Measurements from ENCODE around the gene FHIT. TPM values are rescaled to one million over a fixed set of nuclear protein-coding genes. Genes with fewer than 3 reads are reported as not detected.
"Not testable (repeated sequence)": the region's sequence is repeated elsewhere in the genome, so short reads cannot be mapped to it uniquely, and the experiment has no call there.

FHIT gene
- total and polyA plus RNA-seq, 4 donors, result 2.6 to 21.3 (median 8.7) TPM

GRCh38 chr3:61053781-61054496 is 197.3 kb downstream of the FHIT start:
- Histone ChIP-seq H3K27me3 (ENCODE audit: control insufficient read depth in 3 of 3, insufficient read depth in 3 of 3, low read length in 2 of 3) (no peaks in the 10 kb centered on the region), H3K4me1 (ENCODE audit: control insufficient read depth in 5 of 5, insufficient read depth in 5 of 5, low read length in 5 of 5) (peaks cover 0 to 5% (median 0%) of the 10 kb centered on the region in 5 donors), H3K4me3 (no peak overlapping the region), H3K9ac (ENCODE audit: insufficient read depth in 1 of 2, low read length in 2 of 2) (no peak overlapping the region), H3K9me3 (ENCODE audit: control insufficient read depth in 4 of 4, insufficient read depth in 3 of 4, low read length in 3 of 4) (no peaks in the 10 kb centered on the region), H3K36me3 (ENCODE audit: control insufficient read depth in 4 of 4, insufficient read depth in 4 of 4, low read length in 4 of 4) (no peaks in the 10 kb centered on the region), H3K27ac (ENCODE audit: low read depth in 1 of 2, low read length in 1 of 2) (no peak overlapping the region)
- no peak for DNase-seq
- TF ChIP-seq CTCF (IDR thresholded peaks at IDR 0.05; ENCODE audit: control extremely low read depth, extremely low read depth), result no peak
- WGBS, 2 donors, result 94 to 99% methylated on average over 2 of the region's 2 CpGs
- no peak for ATAC-seq (ENCODE audit: insufficient read depth, low FRiP score)

- no peak for ATAC-seq (ENCODE audit: insufficient read depth, low FRiP score)
- H3K4me1 ChIP-seq (ENCODE audit: control insufficient read depth in 5 of 5, insufficient read depth in 5 of 5, low read length in 5 of 5), result peaks cover 0 to 4% (median 0%) of the 10 kb centered on the region in 5 donors
- no peak overlapping the region for H3K27ac ChIP-seq (ENCODE audit: low read depth in 1 of 2, low read length in 1 of 2)
- no peak for DNase-seq
- H3K27me3 ChIP-seq (ENCODE audit: control insufficient read depth in 3 of 3, insufficient read depth in 3 of 3, low read length in 2 of 3), result no peaks in the 10 kb centered on the region
- no peak overlapping the region for H3K4me3 ChIP-seq
- no peaks in the 10 kb centered on the region for H3K9me3 ChIP-seq (ENCODE audit: control insufficient read depth in 4 of 4, insufficient read depth in 3 of 4, low read length in 3 of 4)
- WGBS, 2 donors, result 85 to 95% methylated on average over 1 of the region's 1 CpG
- no peak overlapping the region for H3K9ac ChIP-seq (ENCODE audit: insufficient read depth in 1 of 2, low read length in 2 of 2)
- no peaks in the 10 kb centered on the region for H3K36me3 ChIP-seq (ENCODE audit: control insufficient read depth in 4 of 4, insufficient read depth in 4 of 4, low read length in 4 of 4)
- TF ChIP-seq CTCF (IDR thresholded peaks at IDR 0.05; ENCODE audit: control extremely low read depth, extremely low read depth), result no peak
Measured at GRCh38 chr3:61052851-61053250, 198.4 kb downstream of the FHIT start.

- 85 to 97% methylated on average over 1 of the region's 1 CpG for WGBS, 2 donors
- Histone ChIP-seq H3K4me1 (ENCODE audit: control insufficient read depth in 5 of 5, insufficient read depth in 5 of 5, low read length in 5 of 5) (no peaks in the 10 kb centered on the region), H3K9ac (ENCODE audit: insufficient read depth in 1 of 2, low read length in 2 of 2) (no peak overlapping the region), H3K4me3 (no peak overlapping the region), H3K36me3 (ENCODE audit: control insufficient read depth in 4 of 4, insufficient read depth in 4 of 4, low read length in 4 of 4) (no peaks in the 10 kb centered on the region), H3K27ac (ENCODE audit: low read depth in 1 of 2, low read length in 1 of 2) (no peak overlapping the region), H3K9me3 (ENCODE audit: control insufficient read depth in 4 of 4, insufficient read depth in 3 of 4, low read length in 3 of 4) (no peaks in the 10 kb centered on the region), H3K27me3 (ENCODE audit: control insufficient read depth in 3 of 3, insufficient read depth in 3 of 3, low read length in 2 of 3) (no peaks in the 10 kb centered on the region)
- DNase-seq (no peak), ATAC-seq (ENCODE audit: insufficient read depth, low FRiP score) (no peak)
- no peak for TF ChIP-seq CTCF (IDR thresholded peaks at IDR 0.05; ENCODE audit: control extremely low read depth, extremely low read depth)
Measured at GRCh38 chr3:61051666-61052065, 199.6 kb downstream of the FHIT start.

- DNase-seq; ATAC-seq (ENCODE audit: insufficient read depth, low FRiP score); H3K27ac ChIP-seq (ENCODE audit: low read depth in 1 of 2, low read length in 1 of 2); H3K27me3 ChIP-seq (ENCODE audit: control insufficient read depth in 3 of 3, insufficient read depth in 3 of 3, low read length in 2 of 3); H3K4me3 ChIP-seq; H3K4me1 ChIP-seq (ENCODE audit: control insufficient read depth in 5 of 5, insufficient read depth in 5 of 5, low read length in 5 of 5); H3K9ac ChIP-seq (ENCODE audit: insufficient read depth in 1 of 2, low read length in 2 of 2); H3K36me3 ChIP-seq (ENCODE audit: control insufficient read depth in 4 of 4, insufficient read depth in 4 of 4, low read length in 4 of 4): not testable (repeated sequence)
- WGBS, 2 donors, result 79 to 93% methylated on average over 1 of the region's 1 CpG
- H3K9me3 ChIP-seq (ENCODE audit: control insufficient read depth in 4 of 4, insufficient read depth in 3 of 4, low read length in 3 of 4), result peaks cover 0 to 11% (median 0%) of the 10 kb centered on the region in 4 donors
Measured at GRCh38 chr3:61045169-61045568, 206.1 kb downstream of the FHIT start.

Measured in lung (tissue), 12 donors.